H9 (cell line): ENCODE results near the gene GABRB3. TPM values are rescaled to one million over a fixed set of nuclear protein-coding genes. Genes with fewer than 3 reads are reported as not detected.

ENCODE experiments used
- DNase-seq: peaks from one replicate; pipeline ENCODE4 v3.0.0-alpha.2; 2017
- H2AFZ ChIP-seq: one replicate; pipeline ENCODE4 v1.6.1; 2013; ENCODE audit warnings: mild to moderate bottlenecking, low read length, control low read depth, moderate library complexity
- H2AK5ac ChIP-seq: 2 replicates; pipeline ENCODE4 v1.6.1; 2013; ENCODE audit warnings: low read length, control low read depth, mixed read lengths; ENCODE audit not compliant: insufficient read length
- H2BK120ac ChIP-seq: one replicate; pipeline ENCODE4 v1.6.1; 2013; ENCODE audit warnings: low read depth, mild to moderate bottlenecking, low read length, control low read depth, inconsistent platforms; ENCODE audit not compliant: poor library complexity, severe bottlenecking
- H2BK12ac ChIP-seq: 2 replicates; pipeline ENCODE4 v1.6.1; 2013; ENCODE audit warnings: low read length, control low read depth, mixed read lengths, low read depth; ENCODE audit not compliant: insufficient read length
- H2BK15ac ChIP-seq: 2 replicates; pipeline ENCODE4 v1.6.1; 2013; ENCODE audit warnings: low read depth, low read length, control low read depth
- H2BK20ac ChIP-seq: one replicate; pipeline ENCODE4 v1.6.1; 2013; ENCODE audit warnings: low read depth, mild to moderate bottlenecking, low read length, control low read depth, inconsistent platforms; ENCODE audit not compliant: poor library complexity, severe bottlenecking
- H2BK5ac ChIP-seq: 2 replicates; pipeline ENCODE4 v1.6.1; 2013; ENCODE audit warnings: low read length, control low read depth, mixed read lengths; ENCODE audit not compliant: insufficient read length
- H3K14ac ChIP-seq: 2 replicates; pipeline ENCODE4 v1.6.1; 2013; ENCODE audit warnings: low read length, control low read depth; ENCODE audit not compliant: insufficient read depth
- H3K18ac ChIP-seq: 2 replicates; pipeline ENCODE4 v1.6.1; 2013; ENCODE audit warnings: low read depth, mild to moderate bottlenecking, mixed read lengths, low read length, control low read depth; ENCODE audit not compliant: insufficient read length
- H3K23ac ChIP-seq: 2 replicates; pipeline ENCODE4 v1.6.1; 2013; ENCODE audit warnings: low read length, control low read depth, mixed read lengths, low read depth; ENCODE audit not compliant: insufficient read length
- H3K23me2 ChIP-seq: 2 replicates; pipeline ENCODE4 v1.6.1; 2013; ENCODE audit warnings: low read depth, mild to moderate bottlenecking, mixed read lengths, low read length, control low read depth; ENCODE audit not compliant: insufficient read length, poor library complexity, severe bottlenecking
- H3K27ac ChIP-seq: 2 replicates; pipeline ENCODE4 v1.5.1; 2013; ENCODE audit warnings: low read length, control low read depth, mixed read lengths, low read depth; ENCODE audit not compliant: insufficient read length
- H3K27me3 ChIP-seq: 2 replicates; pipeline ENCODE4 v1.6.1; 2013; ENCODE audit warnings: low read length, control low read depth, inconsistent platforms; ENCODE audit not compliant: insufficient read depth
- H3K4ac ChIP-seq: 2 replicates; pipeline ENCODE4 v1.6.1; 2013; ENCODE audit warnings: low read depth, mild to moderate bottlenecking, control low read depth, inconsistent platforms, low read length, moderate library complexity
- H3K4me1 ChIP-seq: 2 replicates; pipeline ENCODE4 v1.6.1; 2013; ENCODE audit warnings: low read length, control low read depth, inconsistent platforms; ENCODE audit not compliant: insufficient read depth
- H3K4me2 ChIP-seq: 2 replicates; pipeline ENCODE4 v1.6.1; 2013; ENCODE audit warnings: low read length, control low read depth, mixed read lengths; ENCODE audit not compliant: insufficient read length, insufficient read depth
- H3K56ac ChIP-seq: 2 replicates; pipeline ENCODE4 v1.6.1; 2013; ENCODE audit warnings: low read depth, mild to moderate bottlenecking, mixed read lengths, low read length, control low read depth; ENCODE audit not compliant: insufficient read length
- H3K79me1 ChIP-seq: 2 replicates; pipeline ENCODE4 v1.6.1; 2013; ENCODE audit warnings: low read depth, mild to moderate bottlenecking, moderate library complexity, low read length, control low read depth, inconsistent platforms; ENCODE audit not compliant: insufficient read depth, poor library complexity, severe bottlenecking
- H3K79me2 ChIP-seq: 2 replicates; pipeline ENCODE4 v1.6.1; 2013; ENCODE audit warnings: low read length, control low read depth, inconsistent platforms; ENCODE audit not compliant: insufficient read depth
- H3K9ac ChIP-seq: 2 replicates; pipeline ENCODE4 v1.6.1; 2013; ENCODE audit warnings: low read length, control low read depth, mixed read lengths; ENCODE audit not compliant: insufficient read length; ENCODE audit errors: extremely low read depth
- H3K9me3 ChIP-seq: one replicate; pipeline ENCODE4 v1.6.1; 2013; ENCODE audit warnings: low read depth, low read length, inconsistent platforms; ENCODE audit not compliant: control insufficient read depth
- H3T11ph ChIP-seq: one replicate; pipeline ENCODE4 v1.6.1; 2013; ENCODE audit warnings: mild to moderate bottlenecking, low read length, control low read depth, inconsistent platforms
- H4K20me1 ChIP-seq: one replicate; pipeline ENCODE4 v1.6.1; 2013; ENCODE audit not compliant: control insufficient read depth, insufficient read length, insufficient read depth
- H4K5ac ChIP-seq: 2 replicates; pipeline ENCODE4 v1.6.1; 2013; ENCODE audit warnings: low read depth, mild to moderate bottlenecking, mixed read lengths, low read length, control low read depth; ENCODE audit not compliant: insufficient read length
- H4K8ac ChIP-seq: replicated peaks from 2 replicates; pipeline ENCODE4 v1.6.1; 2013; ENCODE audit warnings: low read length, control low read depth, mixed read lengths, low read depth; ENCODE audit not compliant: insufficient read length
- H4K91ac ChIP-seq: 2 replicates; pipeline ENCODE4 v1.6.1; 2013; ENCODE audit warnings: low read depth, mild to moderate bottlenecking, moderate library complexity, mixed read lengths, low read length, control low read depth; ENCODE audit not compliant: insufficient read length
- H3K27ac Mint-ChIP-seq, 3 experiments: 2 replicates in 2 of 3; 3 replicates in 1 of 3; pipeline ENCODE4 v1.8.0; 2020 to 2021; ENCODE audit warnings: mixed read lengths in 3 of 3, mild to moderate bottlenecking in 1 of 3, moderate library complexity in 1 of 3
- H3K27me3 Mint-ChIP-seq: 2 replicates; pipeline ENCODE4 v1.8.0; 2021; ENCODE audit warnings: low read depth, mild to moderate bottlenecking, moderate library complexity, mixed read lengths
- H3K36me3 Mint-ChIP-seq, 3 experiments: 2 replicates in 2 of 3; 3 replicates in 1 of 3; pipeline ENCODE4 v1.8.0; 2020 to 2021; ENCODE audit warnings: low read depth in 3 of 3, mixed read lengths in 3 of 3; ENCODE audit not compliant: insufficient read depth in 1 of 3
- H3K4me1 Mint-ChIP-seq, 2 experiments: 2 replicates each; pipeline ENCODE4 v1.8.0; 2020; ENCODE audit warnings: mixed read lengths in 2 of 2
- H3K4me3 Mint-ChIP-seq, 2 experiments: 2 replicates in 1 of 2; 3 replicates in 1 of 2; pipeline ENCODE4 v1.8.0; 2020 to 2021; ENCODE audit warnings: mild to moderate bottlenecking in 2 of 2, mixed read lengths in 2 of 2, moderate library complexity in 1 of 2
- H3K9me3 Mint-ChIP-seq, 2 experiments: 2 replicates in 1 of 2; 3 replicates in 1 of 2; pipeline ENCODE4 v1.8.0; 2020; ENCODE audit warnings: mild to moderate bottlenecking in 2 of 2, mixed read lengths in 2 of 2, moderate library complexity in 1 of 2
- CTCF ChIP-seq: fragments of 200-600 bp; sonication (generic); conservative IDR thresholded peaks from 3 replicates; pipeline ENCODE4 v1.8.0; 2021; ENCODE audit warnings: antibody characterized with exemption, mild to moderate bottlenecking
- WGBS: extraction: QIAGEN DNeasy Blood & Tissue Kit; methylation state at CpG from one replicate; pipeline ENCODE4 v1.1.7; 2013; ENCODE audit warnings: missing lambda C conversion rate, low lambda C conversion rate, mixed read lengths; ENCODE audit not compliant: insufficient read length; ENCODE audit errors: extremely low coverage; 5-methylcytosine and 5-hydroxymethylcytosine counted together
- total RNA-seq: library from RNA; stranded (reverse); gene quantifications from 2 replicates; pipeline ENCODE4 v1.2.1, GENCODE V29; 2021

The GABRB3 gene
- total RNA-seq, 1 experiment from 2014 or later, result 98.2 TPM

DNA sequence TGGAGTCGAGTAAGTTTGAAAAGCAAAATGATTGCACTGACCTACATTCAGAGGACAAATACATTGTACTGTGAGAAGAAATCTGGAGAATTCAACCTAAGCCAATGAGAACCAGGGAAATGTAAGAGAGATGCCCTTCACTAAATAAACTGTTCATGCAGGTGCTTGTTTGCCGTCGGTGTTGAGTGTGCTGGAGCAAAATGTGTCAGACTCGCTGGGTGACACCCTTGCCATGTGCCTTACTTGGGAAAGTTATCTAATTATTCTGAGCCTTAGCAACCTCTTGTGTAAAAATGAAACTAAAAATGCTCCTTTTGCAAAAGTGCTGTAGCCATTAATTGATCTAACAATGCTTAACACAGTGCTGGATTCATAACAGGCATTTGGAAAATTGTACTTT is 140.4 kb downstream of the GABRB3 start:
- Mint-ChIP-seq H3K9me3 (peaks cover 4 to 10% of the 10 kb centered on the region in 2 experiments), H3K4me1 (peaks cover 35 to 48% of the 10 kb centered on the region in 2 experiments), H3K4me3 (no peak overlapping the region), H3K27ac (no peak overlapping the region), H3K27me3 (no peaks in the 10 kb centered on the region), H3K36me3 (peaks cover 9 to 16% (median 12%) of the 10 kb centered on the region in 3 experiments)
- Histone ChIP-seq H4K8ac (no peak overlapping the region), H3K56ac (no peak overlapping the region), H3T11ph (no peak overlapping the region), H3K9ac (no peak overlapping the region), H2BK15ac (no peak overlapping the region), H2AK5ac (no peak overlapping the region), H3K23me2 (no peaks in the 10 kb centered on the region), H3K4me1 (peaks cover 10% of the 10 kb centered on the region), H3K4me2 (no peak overlapping the region), H3K79me2 (peaks cover 2% of the 10 kb centered on the region; the same call in 1 of the 2 replicates), H3K9me3 (no peaks in the 10 kb centered on the region), H2AFZ (no peak overlapping the region), H2BK5ac (no peak overlapping the region), H2BK12ac (no peak overlapping the region), H2BK20ac (no peak overlapping the region), H4K5ac (no peak overlapping the region), H3K23ac (no peak overlapping the region), H4K20me1 (no peaks in the 10 kb centered on the region), H4K91ac (no peak overlapping the region), H3K4ac (no peak overlapping the region), H3K18ac (no peak overlapping the region), H3K79me1 (no peaks in the 10 kb centered on the region), H3K27me3 (no peaks in the 10 kb centered on the region), H2BK120ac (no peak overlapping the region), H3K27ac (no peak overlapping the region), H3K14ac (no peak overlapping the region)
- no CpG with 5 or more reads among the region's 4 CpGs for WGBS
- no peak for TF ChIP-seq CTCF
- no peak for DNase-seq
